Glutamatergic neuron (in vitro differentiated cells): ENCODE data around the gene PDLIM1. TPM values are rescaled to one million over a fixed set of nuclear protein-coding genes. Genes with fewer than 3 reads are reported as not detected.

Experiments used
- DNase-seq: peaks from one replicate; pipeline ENCODE4 v3.0.0; 2022
- H3K27ac Mint-ChIP-seq: one replicate; pipeline ENCODE4 v1.8.0; 2020; ENCODE audit warnings: mild to moderate bottlenecking, mixed read lengths, inconsistent platforms; ENCODE audit not compliant: unreplicated experiment
- H3K27me3 Mint-ChIP-seq: one replicate; pipeline ENCODE4 v1.8.0; 2020; ENCODE audit warnings: mild to moderate bottlenecking, moderate library complexity, mixed read lengths, inconsistent platforms; ENCODE audit not compliant: unreplicated experiment
- H3K36me3 Mint-ChIP-seq: one replicate; pipeline ENCODE4 v1.8.0; 2020; ENCODE audit warnings: mild to moderate bottlenecking, mixed read lengths, inconsistent platforms; ENCODE audit not compliant: unreplicated experiment
- H3K4me1 Mint-ChIP-seq: one replicate; pipeline ENCODE4 v1.8.0; 2020; ENCODE audit warnings: mild to moderate bottlenecking, low read depth, mixed read lengths, inconsistent platforms; ENCODE audit not compliant: unreplicated experiment
- H3K4me3 Mint-ChIP-seq: one replicate; pipeline ENCODE4 v1.8.0; 2020; ENCODE audit warnings: mild to moderate bottlenecking, mixed read lengths, inconsistent platforms; ENCODE audit not compliant: unreplicated experiment
- H3K9me3 Mint-ChIP-seq: one replicate; pipeline ENCODE4 v1.8.0; 2020; ENCODE audit warnings: mild to moderate bottlenecking, moderate library complexity, mixed read lengths, inconsistent platforms; ENCODE audit not compliant: unreplicated experiment
- long read RNA-seq: library from polyadenylated mRNA; unstranded; transcript quantifications from one replicate; pipeline ENCODE4 v2.0.0, GENCODE V29; 2020; ENCODE audit not compliant: unreplicated experiment
- total RNA-seq: library from RNA; stranded (reverse); fragmentation: NEBNext Ultra II Directional; extraction: Animal tissue kit (Norgen Biotek cat#: 25700); gene quantifications from one replicate; pipeline ENCODE4 v1.2.1, GENCODE V29; 2021; ENCODE audit not compliant: unreplicated experiment
- TF ChIP-seq, protein P1 (sequence below): fragments of 200-600 bp; sonication (generic); IDR thresholded peaks from one replicate; pipeline ENCODE4 v1.5.0; 2021; ENCODE audit not compliant: partially characterized antibody, unreplicated experiment

Gene PDLIM1, protein sequence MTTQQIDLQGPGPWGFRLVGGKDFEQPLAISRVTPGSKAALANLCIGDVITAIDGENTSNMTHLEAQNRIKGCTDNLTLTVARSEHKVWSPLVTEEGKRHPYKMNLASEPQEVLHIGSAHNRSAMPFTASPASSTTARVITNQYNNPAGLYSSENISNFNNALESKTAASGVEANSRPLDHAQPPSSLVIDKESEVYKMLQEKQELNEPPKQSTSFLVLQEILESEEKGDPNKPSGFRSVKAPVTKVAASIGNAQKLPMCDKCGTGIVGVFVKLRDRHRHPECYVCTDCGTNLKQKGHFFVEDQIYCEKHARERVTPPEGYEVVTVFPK
- total RNA-seq = 6.4 TPM
- long read RNA-seq, transcript PDLIM1-201 (7 exons, 1,452 nt) = major isoform, 10 of 11 reads
- long read RNA-seq, partial matches to known transcripts = 0 of 11 reads
- long read RNA-seq, other reads (novel, unspliced or antisense) = 1 of 11 reads

DNA sequence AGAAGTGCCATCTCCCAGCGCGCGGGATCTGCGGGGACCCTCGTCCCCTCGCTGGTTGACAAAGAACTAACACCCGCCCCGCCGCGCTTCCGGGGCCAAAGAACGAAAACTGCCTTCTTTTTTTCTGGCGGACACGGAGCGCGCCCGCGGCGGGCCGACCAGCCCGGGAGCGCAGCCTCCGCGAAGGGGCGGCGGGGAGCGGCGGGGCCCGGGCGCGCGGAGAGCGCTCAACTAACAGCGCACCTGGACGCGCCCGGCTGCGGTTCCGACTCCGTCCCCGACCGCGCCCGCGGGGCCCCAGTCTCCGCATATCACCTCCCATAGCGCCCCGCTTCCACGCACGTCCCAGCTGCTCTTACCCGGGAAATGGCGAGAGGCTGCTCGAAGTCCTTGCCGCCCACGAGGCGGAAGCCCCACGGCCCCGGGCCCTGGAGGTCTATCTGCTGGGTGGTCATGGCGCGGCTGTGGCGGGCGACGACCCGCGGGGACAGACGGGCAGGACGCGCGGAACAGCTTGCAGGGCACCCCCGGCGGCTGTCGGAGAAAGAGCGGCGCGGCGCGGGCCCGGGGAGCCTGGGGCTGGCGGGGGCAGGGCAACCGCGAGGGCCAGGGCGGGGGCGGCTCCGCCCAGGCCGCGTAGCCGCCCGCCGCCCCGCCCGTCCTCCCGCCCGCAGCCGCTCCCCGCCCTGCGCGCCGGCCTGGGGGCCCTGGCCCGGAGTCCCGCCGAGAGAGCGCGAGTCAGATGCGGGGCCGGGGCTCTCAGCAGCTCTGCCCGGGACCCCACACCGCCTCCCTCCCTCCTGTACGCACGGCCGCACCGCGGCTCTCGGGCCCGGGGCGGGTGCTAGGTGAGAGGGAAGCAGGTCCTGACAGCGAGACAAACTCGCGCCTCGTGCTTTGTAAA, at the start of gene PDLIM1:
TSS of gene PDLIM1 (minus strand) at position 543 of the 904 bp plus-strand sequence. CDS start at position 455, 88 bp downstream.
- Mint-ChIP-seq H3K27me3 (peaks cover 24% of the 10 kb centered on the region), H3K4me1 (peaks cover 3% of the 10 kb centered on the region), H3K27ac (no peak within 1 kb of the TSS), H3K4me3 (peak within 1 kb of the TSS; percentile 85), H3K36me3 (no peaks in the 10 kb centered on the region), H3K9me3 (peaks cover 8% of the 10 kb centered on the region)
- DNase-seq = peak; percentile 62
- TF ChIP-seq, protein P1, sequence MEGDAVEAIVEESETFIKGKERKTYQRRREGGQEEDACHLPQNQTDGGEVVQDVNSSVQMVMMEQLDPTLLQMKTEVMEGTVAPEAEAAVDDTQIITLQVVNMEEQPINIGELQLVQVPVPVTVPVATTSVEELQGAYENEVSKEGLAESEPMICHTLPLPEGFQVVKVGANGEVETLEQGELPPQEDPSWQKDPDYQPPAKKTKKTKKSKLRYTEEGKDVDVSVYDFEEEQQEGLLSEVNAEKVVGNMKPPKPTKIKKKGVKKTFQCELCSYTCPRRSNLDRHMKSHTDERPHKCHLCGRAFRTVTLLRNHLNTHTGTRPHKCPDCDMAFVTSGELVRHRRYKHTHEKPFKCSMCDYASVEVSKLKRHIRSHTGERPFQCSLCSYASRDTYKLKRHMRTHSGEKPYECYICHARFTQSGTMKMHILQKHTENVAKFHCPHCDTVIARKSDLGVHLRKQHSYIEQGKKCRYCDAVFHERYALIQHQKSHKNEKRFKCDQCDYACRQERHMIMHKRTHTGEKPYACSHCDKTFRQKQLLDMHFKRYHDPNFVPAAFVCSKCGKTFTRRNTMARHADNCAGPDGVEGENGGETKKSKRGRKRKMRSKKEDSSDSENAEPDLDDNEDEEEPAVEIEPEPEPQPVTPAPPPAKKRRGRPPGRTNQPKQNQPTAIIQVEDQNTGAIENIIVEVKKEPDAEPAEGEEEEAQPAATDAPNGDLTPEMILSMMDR = no peak

DNA sequence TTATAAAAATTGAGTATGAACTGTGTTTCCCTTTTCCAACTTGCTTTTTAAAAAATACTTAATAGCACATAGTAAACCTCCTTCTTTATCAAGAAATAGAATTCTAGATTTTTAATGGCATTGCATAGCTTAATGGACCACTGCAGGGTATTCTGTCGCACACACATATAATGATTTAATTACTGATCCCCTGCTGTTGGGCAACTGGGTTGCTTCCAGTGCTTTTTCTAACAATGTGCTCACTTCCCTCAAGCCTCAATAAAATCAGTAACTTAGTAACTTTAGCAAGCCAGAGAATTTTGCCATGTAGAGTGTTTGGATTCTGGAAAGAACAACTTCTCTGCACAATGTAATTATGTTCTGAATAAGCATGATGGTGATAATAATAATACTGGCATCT, 49.1 kb upstream of the PDLIM1 start:
- Mint-ChIP-seq H3K4me1 (no peaks in the 10 kb centered on the region), H3K4me3 (no peak overlapping the region), H3K36me3 (peaks cover 5% of the 10 kb centered on the region), H3K9me3 (peaks cover 6% of the 10 kb centered on the region), H3K27ac (no peak overlapping the region), H3K27me3 (peaks cover 5% of the 10 kb centered on the region)
- no peak for DNase-seq
- TF ChIP-seq, protein P1 = no peak

DNA sequence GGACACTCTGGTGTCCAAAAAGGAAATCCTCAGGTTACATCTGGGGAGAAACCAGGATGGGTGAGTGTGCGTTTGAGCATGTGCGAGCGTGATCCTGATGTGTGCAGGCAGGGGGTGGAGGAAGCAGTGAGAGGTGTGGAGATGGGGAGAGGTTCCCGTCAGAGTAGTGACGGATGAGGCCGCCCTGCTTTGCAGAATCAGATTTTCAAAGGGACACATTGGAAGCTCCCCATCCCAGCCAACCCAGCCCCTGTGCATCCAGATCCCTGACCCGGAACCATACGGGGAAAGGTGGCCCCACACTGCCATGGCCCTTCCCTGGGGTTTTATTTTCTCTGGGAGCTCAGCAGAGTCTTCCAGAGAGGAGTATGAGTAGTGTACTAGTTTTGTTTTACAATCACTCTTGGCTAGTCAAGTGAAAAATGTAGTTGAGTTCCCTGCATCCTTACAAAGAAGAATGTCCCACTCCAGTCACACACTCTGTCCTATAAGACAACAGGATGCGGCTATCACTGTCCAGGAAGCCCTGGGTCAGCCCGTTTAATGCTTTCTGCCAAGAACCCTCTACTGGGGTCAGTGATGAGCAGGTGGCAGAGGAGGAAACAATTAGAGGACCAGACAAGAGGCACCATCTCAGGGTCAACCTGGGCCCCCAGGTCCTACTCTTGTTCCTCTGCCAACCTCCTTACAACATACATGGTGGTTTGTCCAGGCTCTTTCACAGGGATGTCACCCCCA, 46.8 kb upstream of the PDLIM1 start:
- Mint-ChIP-seq H3K27ac (no peak overlapping the region), H3K36me3 (peaks cover 5% of the 10 kb centered on the region), H3K4me3 (no peak overlapping the region), H3K9me3 (peaks cover 6% of the 10 kb centered on the region), H3K27me3 (peaks cover 7% of the 10 kb centered on the region), H3K4me1 (no peaks in the 10 kb centered on the region)
- TF ChIP-seq, protein P1 = no peak
- no peak for DNase-seq

DNA sequence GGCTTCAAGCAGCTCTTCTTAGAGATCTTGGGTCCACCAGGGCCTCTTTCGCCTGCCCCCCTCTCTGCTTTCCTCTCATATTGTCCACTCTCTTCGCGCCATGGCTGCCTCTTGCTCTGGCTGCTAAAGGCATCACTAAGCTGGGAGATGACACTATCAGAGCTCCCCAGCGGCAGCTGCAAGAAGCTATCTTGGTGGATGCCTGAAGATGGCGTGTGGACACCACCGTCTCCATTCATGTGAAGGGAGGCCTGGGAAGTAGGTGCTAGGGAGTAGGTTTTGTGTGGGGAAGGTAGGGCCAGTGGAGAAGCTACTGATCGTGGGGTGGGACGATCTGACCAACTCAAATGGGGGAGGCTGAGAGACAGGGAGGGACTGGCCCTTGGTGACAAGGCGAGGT, 45.9 kb upstream of the PDLIM1 start:
- H3K27ac Mint-ChIP-seq = no peak overlapping the region
- H3K27me3 Mint-ChIP-seq = peaks cover 8% of the 10 kb centered on the region
- peaks cover 6% of the 10 kb centered on the region for H3K9me3 Mint-ChIP-seq
- H3K4me3 Mint-ChIP-seq = no peak overlapping the region
- no peaks in the 10 kb centered on the region for H3K4me1 Mint-ChIP-seq
- no peak for DNase-seq
- TF ChIP-seq, protein P1 = no peak
- peaks cover 5% of the 10 kb centered on the region for H3K36me3 Mint-ChIP-seq
